Colonic mucosa (tissue), 4 donors: Measurements from ENCODE around the gene COG5. TPM values are rescaled to one million over a fixed set of nuclear protein-coding genes. Genes with fewer than 3 reads are reported as not detected.
A peak's percentile ranks its signal among the peaks of the same experiment; 100 is the strongest.

Experiments
- DNase-seq: peaks from one replicate; pipeline ENCODE4 v3.0.0-alpha.2; 2020
- H3K27ac ChIP-seq: fragments of 200-600 bp; one replicate; pipeline ENCODE4 v1.8.0; 2021
- H3K27me3 ChIP-seq: fragments of 200-600 bp; one replicate; pipeline ENCODE4 v1.8.0; 2021
- H3K36me3 ChIP-seq: fragments of 200-600 bp; one replicate; pipeline ENCODE4 v1.8.0; 2021
- H3K4me1 ChIP-seq: fragments of 200-600 bp; one replicate; pipeline ENCODE4 v1.8.0; 2021; ENCODE audit warnings: mild to moderate bottlenecking
- H3K4me3 ChIP-seq: fragments of 200-600 bp; one replicate; pipeline ENCODE4 v1.8.0; 2021
- H3K9ac ChIP-seq, 2 donors: one replicate each; pipeline ENCODE4 v1.7.0; 2013; ENCODE audit warnings: control low read depth in 2 of 2, low read depth in 2 of 2, low read length in 2 of 2
- H3K9me3 ChIP-seq: fragments of 200-600 bp; one replicate; pipeline ENCODE4 v1.8.0; 2021
- intact Hi-C: fragments of 100-400 bp; cut with DNase I; formaldehyde crosslinking; loops from one replicate; pipeline ENCODE4 v1.14.1; 2022
- total RNA-seq, 2 donors: library from RNA; stranded (reverse); fragmentation: NEBNext Ultra II Directional in 1 of 2; extraction: Animal tissue kit (Norgen Biotek cat#: 25700) in 1 of 2; gene quantifications; one replicate each; pipeline ENCODE4 v1.2.1, GENCODE V29; 2021
- TF ChIP-seq, protein P1 (sequence below): fragments of 200-600 bp; IDR thresholded peaks from one replicate; pipeline ENCODE4 v1.8.0; 2022; ENCODE audit warnings: antibody characterized with exemption, mild to moderate bottlenecking
- donor health status: healthy.
- donor health status: DM: no; HTN: no; CAD: no.
- donor health status: DM: no; HTN: no; CAD: no.

Gene COG5
- total RNA-seq, 2 donors from 2014 or later: 43.1 to 46.8 TPM

- intact Hi-C loops: no loop called here
- H3K27me3 ChIP-seq: no peaks in the 10 kb centered on the region
- no peaks in the 10 kb centered on the region for H3K9me3 ChIP-seq
- no peak overlapping the region for H3K27ac ChIP-seq
- no peak overlapping the region for H3K9ac ChIP-seq
- no peaks in the 10 kb centered on the region for H3K4me1 ChIP-seq
- DNase-seq: no peak
- no peak overlapping the region for H3K4me3 ChIP-seq
- H3K36me3 ChIP-seq: no peaks in the 10 kb centered on the region
- TF ChIP-seq, protein P1, sequence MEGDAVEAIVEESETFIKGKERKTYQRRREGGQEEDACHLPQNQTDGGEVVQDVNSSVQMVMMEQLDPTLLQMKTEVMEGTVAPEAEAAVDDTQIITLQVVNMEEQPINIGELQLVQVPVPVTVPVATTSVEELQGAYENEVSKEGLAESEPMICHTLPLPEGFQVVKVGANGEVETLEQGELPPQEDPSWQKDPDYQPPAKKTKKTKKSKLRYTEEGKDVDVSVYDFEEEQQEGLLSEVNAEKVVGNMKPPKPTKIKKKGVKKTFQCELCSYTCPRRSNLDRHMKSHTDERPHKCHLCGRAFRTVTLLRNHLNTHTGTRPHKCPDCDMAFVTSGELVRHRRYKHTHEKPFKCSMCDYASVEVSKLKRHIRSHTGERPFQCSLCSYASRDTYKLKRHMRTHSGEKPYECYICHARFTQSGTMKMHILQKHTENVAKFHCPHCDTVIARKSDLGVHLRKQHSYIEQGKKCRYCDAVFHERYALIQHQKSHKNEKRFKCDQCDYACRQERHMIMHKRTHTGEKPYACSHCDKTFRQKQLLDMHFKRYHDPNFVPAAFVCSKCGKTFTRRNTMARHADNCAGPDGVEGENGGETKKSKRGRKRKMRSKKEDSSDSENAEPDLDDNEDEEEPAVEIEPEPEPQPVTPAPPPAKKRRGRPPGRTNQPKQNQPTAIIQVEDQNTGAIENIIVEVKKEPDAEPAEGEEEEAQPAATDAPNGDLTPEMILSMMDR: no peak
These were observed 35.3 kb downstream of the COG5 start for GRCh38 chr7:107528461-107528860.

DNA sequence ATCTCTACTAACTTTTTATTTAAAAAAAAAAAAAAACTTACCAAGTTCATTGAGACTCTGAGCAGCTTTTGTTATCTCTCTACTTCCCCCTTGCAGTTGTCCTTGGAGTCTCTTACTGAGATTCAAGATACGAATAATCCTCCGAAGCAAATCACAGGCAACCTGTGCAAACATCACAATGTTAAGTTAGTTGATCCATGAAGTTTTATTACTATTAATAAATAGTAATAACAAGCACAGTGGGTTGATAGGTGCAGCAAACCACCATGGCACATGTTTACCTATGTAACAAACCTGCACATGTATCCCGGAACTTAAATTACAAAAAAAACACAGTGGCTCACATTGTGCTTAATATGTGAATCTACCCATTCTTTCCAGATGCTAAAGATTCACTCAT is 36.5 kb downstream of the COG5 start:
- intact Hi-C loops: no loop called here
- DNase-seq: no peak
- Histone ChIP-seq H3K4me3 (no peak overlapping the region), H3K4me1 (no peaks in the 10 kb centered on the region), H3K9ac (no peak overlapping the region), H3K27me3 (no peaks in the 10 kb centered on the region), H3K9me3 (no peaks in the 10 kb centered on the region), H3K27ac (no peak overlapping the region), H3K36me3 (no peaks in the 10 kb centered on the region)
- TF ChIP-seq, protein P1: no peak

GRCh38 chr7:107526672-107527071 is 37.0 kb downstream of the COG5 start:
- TF ChIP-seq, protein P1: no peak
- H3K27me3 ChIP-seq: no peaks in the 10 kb centered on the region
- H3K4me3 ChIP-seq: no peak overlapping the region
- H3K9me3 ChIP-seq: no peaks in the 10 kb centered on the region
- no peaks in the 10 kb centered on the region for H3K4me1 ChIP-seq
- H3K36me3 ChIP-seq: no peaks in the 10 kb centered on the region
- DNase-seq: no peak
- no peak overlapping the region for H3K27ac ChIP-seq
- H3K9ac ChIP-seq: no peak overlapping the region
- intact Hi-C loops: no loop called here

DNA sequence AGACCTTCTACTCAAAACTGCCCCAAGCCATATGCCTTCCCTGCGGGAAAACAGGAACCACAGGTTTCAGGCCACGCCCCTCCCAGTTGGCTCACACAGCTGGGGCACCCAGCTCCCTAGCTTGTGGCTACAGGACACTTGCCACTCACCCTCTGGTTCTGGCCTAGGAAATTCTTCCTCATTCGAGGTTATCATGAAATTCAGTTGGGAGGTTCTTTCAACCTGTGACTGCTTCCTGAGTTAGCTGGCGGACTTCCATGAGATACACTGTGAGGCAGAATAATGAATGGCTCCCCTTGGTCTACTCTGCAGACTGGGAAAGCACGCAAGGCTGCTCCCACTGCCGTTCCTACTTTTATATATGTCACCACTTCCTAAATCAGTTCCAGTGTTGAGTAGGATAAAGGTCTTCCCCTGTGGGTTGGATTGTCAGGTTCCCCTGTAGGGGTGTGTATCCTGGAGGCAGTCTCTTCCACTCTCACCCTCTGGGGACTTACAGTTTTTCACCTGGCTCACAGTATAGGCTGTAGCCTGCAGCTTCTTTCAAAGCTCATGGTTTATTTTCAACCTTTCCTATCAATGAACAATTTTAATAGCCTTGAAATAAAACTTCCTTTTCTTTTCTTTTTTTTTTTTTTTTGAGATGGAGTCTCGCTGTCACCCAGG is 56.9 kb downstream of the COG5 start:
- intact Hi-C loops: no loop called here
- TF ChIP-seq, protein P1: no peak
- H3K4me3 ChIP-seq: no peak overlapping the region
- peak; percentile 91 for DNase-seq
- H3K36me3 ChIP-seq: no peaks in the 10 kb centered on the region
- H3K4me1 ChIP-seq: peaks cover 9% of the 10 kb centered on the region
- no peaks in the 10 kb centered on the region for H3K27me3 ChIP-seq
- H3K27ac ChIP-seq: peak overlapping the region; percentile 68
- no peaks in the 10 kb centered on the region for H3K9me3 ChIP-seq
- peak overlapping the region; percentile 7 to 55 for H3K9ac ChIP-seq

DNA sequence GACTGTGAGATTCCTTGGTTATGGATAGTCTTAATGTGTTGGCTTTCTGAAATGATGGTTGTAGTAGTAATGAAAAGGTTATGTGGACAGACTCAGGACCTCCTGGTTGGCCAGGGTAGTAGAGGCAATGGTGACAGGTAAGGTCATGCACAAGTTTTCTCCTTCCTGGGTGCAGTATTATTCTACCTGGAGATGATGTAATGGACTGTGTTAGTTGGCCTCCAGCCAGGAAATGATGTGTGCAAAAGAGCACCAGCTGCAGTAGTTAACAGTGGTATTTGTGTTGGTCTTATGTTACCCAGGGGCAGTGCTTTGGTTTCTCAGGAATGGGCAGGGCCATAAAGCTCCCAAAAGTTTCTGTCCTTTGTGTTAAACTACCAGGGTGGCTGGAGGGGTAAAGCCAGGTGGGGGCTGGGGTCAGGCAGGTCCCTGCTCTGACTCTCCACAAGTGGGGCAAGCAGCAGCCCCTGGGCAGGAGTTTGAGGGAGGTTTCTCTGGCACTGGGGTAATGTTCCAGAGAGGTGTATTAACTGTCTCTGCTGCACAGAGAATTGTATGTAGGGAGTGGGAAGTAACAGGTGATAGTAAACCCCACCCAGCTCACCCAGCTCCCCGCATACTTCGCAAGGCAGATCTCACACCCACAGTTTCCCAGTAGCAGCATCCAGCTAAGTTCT is 57.6 kb downstream of the COG5 start:
- Histone ChIP-seq H3K4me1 (peaks cover 9% of the 10 kb centered on the region), H3K4me3 (no peak overlapping the region), H3K27ac (peak overlapping the region; percentile 68), H3K9ac (peak overlapping the region; percentile 7 to 55), H3K9me3 (no peaks in the 10 kb centered on the region), H3K27me3 (no peaks in the 10 kb centered on the region), H3K36me3 (no peaks in the 10 kb centered on the region)
- intact Hi-C loops: no loop called here
- TF ChIP-seq, protein P1: no peak
- DNase-seq: peak; percentile 81
